ENCODE results near the gene DHRSX. TPM values are rescaled to one million over a fixed set of nuclear protein-coding genes. Genes with fewer than 3 reads are reported as not detected.

DHRSX gene
- total and polyA plus RNA-seq, 2 donors (not counting 3 experiments of a cell fraction or from before 2014, with no cell fraction given) = 27.1 to 37.7 TPM

GRCh38 chrX:2416851-2417604 lies 83.7 kb downstream of the DHRSX start:
- BruUV-seq (replicated peaks) = no TSS peak
- ChIA-PET CTCF (no interaction called here), POLR2A (no interaction called here)
- no peaks in the 10 kb centered on the region for H3K9me1 ChIP-seq (replicated peaks; ENCODE audit: control insufficient read depth, extremely low read depth, insufficient read depth, low read length)
- no peaks in the 10 kb centered on the region for H3K4me1 ChIP-seq (ENCODE audit: control insufficient read depth, extremely low read depth, insufficient read depth, low read length)
- H3K9me3 ChIP-seq (replicated peaks; ENCODE audit: control insufficient read depth, insufficient read depth, low read length) = no peaks in the 10 kb centered on the region
- no peaks in the 10 kb centered on the region for H3K27me3 ChIP-seq (ENCODE audit: control insufficient read depth in 2 of 2, insufficient read depth in 2 of 2, low read length in 2 of 2)
- H3K79me2 ChIP-seq (ENCODE audit: control insufficient read depth, insufficient read depth, low read length) = no peaks in the 10 kb centered on the region
- no peak for DNase-seq (ENCODE audit: low read depth, low spot score)
- no peak overlapping the region for H2AFZ ChIP-seq (ENCODE audit: low read depth, low read length)
- TF ChIP-seq MYC (IDR thresholded peaks at IDR 0.05; ENCODE audit: low read depth, low read length) (no peak), POLR2A (IDR thresholded peaks at IDR 0.05; ENCODE audit: low read depth, low read length) (no peak), JUN (IDR thresholded peaks at IDR 0.05; ENCODE audit: borderline replicate concordance, insufficient read depth, insufficient read length, low read depth) (no peak), CTCF (IDR thresholded peaks at IDR 0.05; ENCODE audit: extremely low read depth in 1 of 2, insufficient read depth in 1 of 2, low read depth in 1 of 2, low read length in 2 of 2) (no peak), POLR2AphosphoS5 (IDR thresholded peaks at IDR 0.05; ENCODE audit: insufficient read depth, low read depth, low read length) (no peak), GATA2 (IDR thresholded peaks at IDR 0.05; ENCODE audit: insufficient read depth, insufficient read length, low read depth, low read length) (no peak), FOS (IDR thresholded peaks at IDR 0.05; ENCODE audit: borderline replicate concordance, insufficient read depth, low read length) (no peak), MAX (IDR thresholded peaks at IDR 0.05; ENCODE audit: insufficient read depth, insufficient read length) (no peak), EZH2 (IDR thresholded peaks at IDR 0.05; ENCODE audit: borderline replicate concordance, low read depth, low read length, severe bottlenecking) (no peak)
- FAIRE-seq = no peak
- H3K36me3 ChIP-seq (ENCODE audit: control insufficient read depth in 2 of 2, extremely low read depth in 1 of 2, insufficient read depth in 2 of 2, low read length in 2 of 2) = no peaks in the 10 kb centered on the region
- no peak overlapping the region for H3K9ac ChIP-seq (replicated peaks; ENCODE audit: extremely low read depth, insufficient read depth, low read length)
- no peaks in the 10 kb centered on the region for H4K20me1 ChIP-seq (replicated peaks; ENCODE audit: control insufficient read depth, extremely low read depth, insufficient read depth, low read length)
- intact Hi-C loops (cut with micrococcal nuclease) = no loop called here
- no peak overlapping the region for H3K4me2 ChIP-seq (ENCODE audit: insufficient read depth, low read length)
- dilution Hi-C loops (cut with MboI; ENCODE audit: extremely low pct_ligation_motif_present, low sequenced_read_pairs) = no loop called here
- no peak overlapping the region for H3K27ac ChIP-seq (ENCODE audit: insufficient read depth, low read depth, low read length)
- no peak overlapping the region for H3K4me3 ChIP-seq (replicated peaks in 1 of 3; ENCODE audit: insufficient read depth in 1 of 3, low read depth in 1 of 3, low read length in 3 of 3)

Measured in endothelial cell of umbilical vein (primary cell).